ENCODE results near the gene CDCP1.
"Not testable (repeated sequence)": the region's sequence is repeated elsewhere in the genome, so short reads cannot be mapped to it uniquely, and the experiment has no call there.

CDCP1 gene

DNA sequence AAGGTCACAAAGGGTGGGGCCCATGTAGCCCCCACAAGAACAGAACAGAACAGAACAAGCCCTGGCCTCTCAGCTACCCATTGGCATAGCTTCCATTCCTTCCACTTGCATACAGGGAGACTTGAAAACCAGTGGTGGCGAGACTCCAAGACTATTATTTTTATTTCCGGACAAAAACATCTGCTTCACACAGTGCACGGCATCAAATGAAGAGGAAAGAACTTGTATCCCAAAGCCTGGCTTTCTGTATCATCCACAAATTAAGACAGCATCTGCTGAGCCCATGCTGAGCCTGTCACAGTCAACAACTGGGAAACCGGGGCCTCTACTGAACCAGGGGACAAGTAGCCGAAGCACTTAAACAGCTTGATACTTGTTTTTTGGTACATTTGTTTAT is 64.0 kb downstream of the CDCP1 start:
- DNase-seq, result peak; percentile 42

DNA sequence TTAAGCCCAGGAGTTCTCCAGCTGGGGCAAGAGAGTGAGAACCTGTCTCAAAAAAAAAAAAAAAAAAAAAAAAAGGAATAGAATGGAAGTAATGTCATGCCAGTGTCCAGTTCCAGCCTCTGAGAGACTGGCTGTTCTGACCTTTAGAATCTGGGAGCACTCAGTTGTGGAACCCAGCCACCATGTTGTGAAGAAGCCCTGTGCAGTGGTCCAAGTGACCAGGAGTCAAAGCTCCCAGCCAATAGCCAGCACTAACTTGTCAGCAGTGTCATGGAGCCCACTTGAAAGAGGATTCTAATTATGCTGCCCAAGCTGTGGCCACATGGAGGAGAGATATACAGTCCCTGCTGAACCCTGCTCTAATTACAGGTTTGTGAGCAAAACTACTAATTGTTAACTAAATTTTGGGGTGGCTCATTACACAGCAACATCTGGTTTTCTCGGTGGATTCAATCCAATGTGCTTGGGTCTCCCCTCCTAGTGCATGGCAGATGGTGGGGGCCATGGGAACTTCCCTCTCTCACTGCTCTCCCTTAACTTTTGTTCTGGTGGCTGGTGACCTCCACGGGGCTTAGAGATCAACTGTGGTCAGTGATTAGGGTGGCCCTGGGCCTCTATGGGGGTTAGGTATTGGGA is 64.6 kb downstream of the CDCP1 start:
- DNase-seq, result peak; percentile 78

DNA sequence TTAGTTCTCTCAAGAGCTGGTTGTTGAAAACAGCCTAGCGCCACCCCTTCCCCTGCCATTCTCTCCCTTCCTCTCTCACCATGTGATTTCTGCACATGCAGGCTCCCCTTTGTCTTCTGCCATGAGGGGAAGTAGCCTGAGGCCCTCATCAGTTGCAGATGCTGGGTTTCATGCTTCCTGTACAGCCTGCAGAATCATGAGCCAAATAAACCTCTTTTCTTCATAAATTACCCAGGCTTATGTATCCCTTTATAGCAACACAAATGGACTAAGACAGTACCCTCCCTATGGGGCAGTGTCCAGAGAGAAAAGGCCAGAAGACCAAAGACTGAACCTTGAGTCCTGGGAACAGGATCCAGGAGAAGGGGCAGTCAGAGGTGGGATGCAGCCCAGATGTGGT is 65.4 kb downstream of the CDCP1 start:
- no peak for DNase-seq

DNA sequence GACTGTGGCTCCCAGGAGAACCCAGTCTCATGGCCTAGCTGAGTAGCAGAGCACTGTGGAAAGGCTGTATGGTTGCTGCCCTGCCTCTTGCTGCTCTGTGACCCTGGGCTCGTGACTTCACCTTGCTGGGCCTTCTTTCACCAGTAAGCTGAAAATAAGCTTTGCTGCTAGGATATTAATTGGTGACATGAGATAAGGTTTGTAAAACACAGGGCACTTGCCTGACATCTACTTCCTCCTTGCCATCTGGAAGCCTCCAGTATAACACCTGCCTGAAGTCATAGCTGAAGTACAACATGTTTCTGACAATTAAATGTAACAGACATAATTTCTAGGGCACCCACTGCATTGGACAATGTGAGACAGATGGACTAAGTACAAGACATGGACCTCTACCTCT is 66.5 kb downstream of the CDCP1 start:
- DNase-seq, result peak; percentile 9

DNA sequence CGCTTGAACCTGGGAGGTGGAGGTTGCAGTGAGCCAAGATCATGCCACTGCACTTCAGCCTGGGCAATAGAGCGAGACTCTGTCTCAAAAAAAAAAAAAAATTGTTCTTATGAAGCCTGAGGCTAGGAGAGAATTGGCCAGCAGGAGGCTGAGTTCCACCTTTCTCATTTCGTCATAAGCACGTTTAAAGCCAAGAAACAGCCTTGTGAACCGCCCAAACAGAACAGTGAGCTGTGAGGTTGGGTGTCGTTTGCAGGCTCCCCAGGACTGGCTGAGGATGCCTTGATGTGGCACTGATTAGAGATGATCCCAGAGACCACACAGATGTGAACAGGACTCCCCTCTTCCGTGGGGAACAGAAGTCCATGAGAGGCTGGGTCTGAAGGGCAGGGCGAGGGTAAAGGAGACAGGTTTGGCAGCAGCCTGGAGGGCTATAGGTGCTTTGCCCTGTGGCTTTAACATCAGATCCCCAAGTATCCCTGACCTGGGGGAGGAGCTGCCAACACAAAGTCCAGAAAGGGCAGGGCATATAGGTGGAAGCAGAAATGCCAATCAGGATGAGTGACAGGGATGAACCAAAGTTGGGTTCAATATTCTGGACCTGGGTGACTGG is 67.2 kb downstream of the CDCP1 start:
- DNase-seq, result no peak

DNA sequence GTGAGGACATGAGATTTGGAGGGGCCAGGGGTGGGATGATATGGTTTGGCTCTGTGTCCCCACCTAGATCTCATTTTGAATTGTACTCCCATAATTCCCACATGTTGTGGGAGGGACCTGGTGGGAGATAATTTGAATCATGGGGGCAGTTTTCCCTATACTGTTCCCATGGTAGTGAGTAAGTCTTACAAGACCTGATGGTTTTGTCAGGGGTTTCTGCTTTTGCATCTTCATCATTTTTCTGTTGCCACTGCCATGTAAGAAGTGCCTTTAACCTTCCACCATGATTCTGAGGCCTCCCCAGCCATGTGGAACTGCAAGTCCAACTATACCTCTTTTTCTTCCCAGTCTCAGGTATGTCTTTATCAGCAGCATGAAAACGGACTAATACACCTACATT is 67.9 kb downstream of the CDCP1 start:
- DNase-seq, result not testable (repeated sequence)

DNA sequence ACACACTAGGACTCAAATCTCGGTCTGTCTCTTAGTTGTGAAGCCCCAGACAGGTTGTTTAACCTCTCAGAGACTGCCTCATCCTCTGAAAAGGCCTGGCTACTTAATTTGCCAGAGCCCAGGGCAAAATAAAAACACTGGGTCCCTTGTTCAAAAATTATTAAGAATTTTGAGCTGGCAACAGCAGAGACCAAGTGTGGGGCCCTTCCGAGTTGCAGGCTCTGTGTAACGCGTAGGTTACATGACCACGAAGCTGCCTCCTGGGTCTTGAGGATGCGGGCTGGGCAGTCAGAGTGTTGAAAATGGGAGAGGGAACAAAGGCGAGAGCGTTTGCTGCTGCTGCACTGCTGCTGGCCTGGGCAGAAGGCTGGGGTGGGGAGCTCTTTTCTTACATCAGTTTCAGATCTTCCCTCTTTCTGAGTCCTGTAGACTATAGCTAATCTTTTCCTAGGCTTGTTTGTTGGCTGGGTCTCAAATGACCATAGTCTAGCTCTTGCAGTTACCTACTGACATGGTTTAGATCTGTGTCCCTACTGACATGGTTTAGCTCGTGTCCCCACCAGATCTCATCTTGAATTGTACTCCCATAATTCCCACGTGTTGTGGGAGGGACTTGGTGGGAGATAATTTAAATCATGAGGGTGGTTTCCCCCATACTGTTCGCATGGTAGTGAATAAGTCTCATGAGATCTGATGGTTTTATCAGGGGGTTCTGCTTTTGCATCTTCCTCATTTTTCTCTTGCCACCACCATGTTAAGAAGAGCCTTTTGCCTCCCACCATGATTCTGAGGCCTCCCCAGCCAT is 70.2 kb downstream of the CDCP1 start:
- no peak for DNase-seq

DNA sequence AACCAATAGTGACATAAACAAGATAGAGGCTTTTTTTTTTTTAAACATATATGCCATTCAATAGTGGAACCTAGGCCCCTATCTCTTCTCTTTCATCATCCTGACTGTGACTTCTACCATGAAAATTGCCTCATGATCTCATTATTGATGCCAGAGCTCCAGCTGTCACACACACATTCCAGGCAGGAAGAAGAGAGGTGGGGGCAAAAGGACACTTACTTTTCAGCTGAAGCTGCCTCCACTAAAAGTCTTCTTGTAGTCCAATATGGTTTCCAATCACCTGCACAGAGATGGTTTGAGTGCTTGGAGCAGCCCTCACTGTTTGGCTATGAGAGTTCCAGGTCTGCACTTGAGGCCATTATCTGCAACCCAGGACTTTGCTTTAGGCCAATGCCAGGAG is 75.1 kb downstream of the CDCP1 start:
- DNase-seq, result no peak

DNA sequence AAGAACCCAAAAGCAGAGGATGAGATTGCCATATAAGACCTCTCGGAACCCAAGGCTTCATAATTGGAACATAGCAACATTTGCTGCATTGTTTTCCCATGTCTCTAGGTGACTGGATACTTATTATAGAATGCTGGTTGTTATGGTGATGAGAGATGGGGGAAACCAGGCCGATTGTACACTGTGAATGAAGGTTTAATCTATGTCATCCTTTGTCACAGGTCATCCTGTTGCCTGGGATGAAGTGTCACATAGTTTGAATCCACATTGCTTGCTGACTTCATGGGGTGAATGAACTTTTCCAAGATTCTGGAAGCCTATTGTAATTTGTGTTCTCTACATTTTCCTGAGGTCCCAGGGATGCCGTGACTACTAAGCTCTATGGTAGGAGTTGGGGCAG is 78.2 kb downstream of the CDCP1 start:
- DNase-seq, result no peak

DNA sequence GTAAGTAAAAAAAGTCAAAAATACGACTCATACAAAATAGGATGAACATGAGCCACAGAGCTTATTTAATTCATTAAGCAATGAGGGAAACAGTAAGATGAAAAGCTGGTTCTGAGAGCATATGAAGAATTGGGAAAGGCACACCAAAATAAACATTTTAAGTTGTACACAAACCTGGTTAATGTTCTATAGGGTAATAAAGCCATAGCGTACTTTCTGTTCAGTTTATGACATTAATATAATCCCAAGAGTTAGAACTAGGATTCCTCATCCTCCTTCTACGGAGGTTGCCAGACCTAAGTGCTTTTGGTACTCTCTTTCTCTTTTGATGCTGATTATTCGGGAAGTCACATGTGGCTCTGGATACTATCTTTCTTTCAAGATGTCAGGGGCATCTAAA is 78.7 kb downstream of the CDCP1 start:
- DNase-seq, result no peak

DNA sequence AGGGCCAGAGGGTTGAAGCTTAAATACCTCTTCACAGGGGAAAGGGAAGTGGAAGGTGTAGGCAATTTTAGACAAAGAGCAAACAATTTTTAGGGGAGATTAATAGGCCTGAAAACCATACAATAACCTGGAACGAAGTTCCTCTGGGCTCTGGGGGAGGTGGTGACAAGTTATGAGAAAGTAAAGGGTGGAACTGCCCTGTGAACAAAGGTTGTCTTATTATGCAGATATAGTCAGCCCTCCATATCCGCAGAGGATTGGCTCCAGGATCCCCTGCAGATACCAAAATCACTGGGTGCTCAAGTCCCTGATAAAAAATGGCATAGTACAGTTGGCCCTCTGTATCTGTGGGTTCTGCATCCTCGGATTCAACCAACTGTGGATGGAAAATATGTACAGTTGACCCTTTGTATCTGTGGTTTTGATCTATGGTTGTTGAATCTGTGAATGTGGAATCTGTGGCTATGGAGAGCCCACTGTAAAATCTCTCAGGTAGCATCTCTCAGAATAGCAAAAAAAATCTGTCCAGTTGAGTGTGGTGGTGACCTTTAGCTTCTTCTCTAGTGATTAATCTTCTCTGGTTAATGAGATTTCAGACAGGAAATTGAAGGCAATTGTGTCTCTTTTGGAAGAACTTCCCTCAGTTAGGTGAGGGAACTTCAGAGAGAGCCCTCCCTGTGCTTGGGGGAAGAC is 79.9 kb downstream of the CDCP1 start:
- DNase-seq, result no peak

DNA sequence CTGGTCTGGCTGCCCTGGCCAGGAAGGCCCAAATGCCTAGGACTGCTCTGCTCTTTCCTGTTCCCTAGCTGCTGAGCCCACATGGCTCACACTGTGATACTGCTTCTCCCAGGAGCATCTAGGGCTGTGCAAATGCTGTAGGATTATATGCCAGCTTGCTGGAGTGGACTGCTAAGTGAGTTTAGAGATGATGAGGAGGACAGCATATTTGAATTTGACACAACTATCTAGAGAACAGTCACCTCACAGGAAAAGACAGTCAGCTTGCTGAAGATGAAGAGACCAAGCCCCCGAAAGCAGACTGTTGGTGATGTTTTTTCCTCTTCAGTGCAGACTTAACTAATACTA is 80.8 kb downstream of the CDCP1 start:
- DNase-seq, result no peak

DNA sequence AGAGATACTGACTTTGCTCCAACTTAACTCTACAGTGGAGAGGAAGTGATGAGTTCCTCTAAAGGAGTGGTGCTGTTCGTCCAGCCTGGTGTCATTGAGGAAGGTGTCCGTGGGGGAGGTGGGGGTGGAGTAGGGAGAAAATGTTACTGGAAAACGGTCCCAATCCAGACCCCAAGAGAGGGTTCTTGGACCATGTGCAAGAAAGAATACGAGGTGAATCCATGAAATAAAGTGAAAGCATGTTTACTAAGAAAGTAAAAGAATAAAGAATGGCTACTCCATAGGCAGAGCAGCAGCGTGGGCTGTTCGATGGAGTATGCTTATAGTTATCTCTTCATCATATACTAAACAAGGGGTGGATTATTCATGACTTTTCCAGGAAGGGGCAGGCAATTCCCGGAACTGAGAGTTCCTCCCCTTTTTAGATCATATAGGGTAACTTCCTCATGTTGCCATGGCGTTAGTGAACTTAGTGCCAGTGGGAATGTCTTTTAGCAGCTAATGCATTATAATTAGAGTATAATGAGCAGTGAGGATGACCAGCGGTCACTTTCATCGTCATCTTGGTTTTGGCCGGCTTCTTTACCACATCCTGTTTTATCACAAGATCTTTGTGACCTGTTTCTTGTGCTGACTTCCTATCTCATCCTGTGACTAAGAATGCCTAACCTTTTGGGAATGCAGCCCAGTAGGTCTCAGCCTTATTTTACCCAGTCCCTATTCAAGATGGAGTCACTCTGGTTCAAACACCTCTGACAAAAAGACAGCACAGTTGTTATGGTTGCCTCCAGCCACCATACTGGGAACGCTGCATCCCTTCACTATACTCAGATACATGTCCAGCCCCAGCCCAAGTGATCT is 81.4 kb downstream of the CDCP1 start:
- no peak for DNase-seq

DNA sequence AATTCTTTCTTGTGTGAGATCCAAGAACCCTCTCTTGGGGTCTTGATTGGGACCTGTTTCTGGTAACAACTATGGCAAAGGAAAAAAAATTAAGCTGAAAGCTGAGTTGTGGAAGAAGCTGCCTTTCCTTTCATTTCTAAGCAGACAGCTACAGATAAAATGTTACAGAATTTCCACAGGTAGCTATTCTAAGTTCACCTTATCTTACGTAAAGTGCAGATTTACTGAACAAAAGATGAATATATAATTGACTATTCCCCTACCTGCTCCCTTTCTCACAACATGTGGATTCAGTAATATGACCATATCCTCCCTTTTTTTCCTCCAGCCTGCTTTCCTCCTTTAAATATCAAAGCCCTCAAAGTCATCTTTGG is 83.5 kb downstream of the CDCP1 start:
- DNase-seq, result no peak

DNA sequence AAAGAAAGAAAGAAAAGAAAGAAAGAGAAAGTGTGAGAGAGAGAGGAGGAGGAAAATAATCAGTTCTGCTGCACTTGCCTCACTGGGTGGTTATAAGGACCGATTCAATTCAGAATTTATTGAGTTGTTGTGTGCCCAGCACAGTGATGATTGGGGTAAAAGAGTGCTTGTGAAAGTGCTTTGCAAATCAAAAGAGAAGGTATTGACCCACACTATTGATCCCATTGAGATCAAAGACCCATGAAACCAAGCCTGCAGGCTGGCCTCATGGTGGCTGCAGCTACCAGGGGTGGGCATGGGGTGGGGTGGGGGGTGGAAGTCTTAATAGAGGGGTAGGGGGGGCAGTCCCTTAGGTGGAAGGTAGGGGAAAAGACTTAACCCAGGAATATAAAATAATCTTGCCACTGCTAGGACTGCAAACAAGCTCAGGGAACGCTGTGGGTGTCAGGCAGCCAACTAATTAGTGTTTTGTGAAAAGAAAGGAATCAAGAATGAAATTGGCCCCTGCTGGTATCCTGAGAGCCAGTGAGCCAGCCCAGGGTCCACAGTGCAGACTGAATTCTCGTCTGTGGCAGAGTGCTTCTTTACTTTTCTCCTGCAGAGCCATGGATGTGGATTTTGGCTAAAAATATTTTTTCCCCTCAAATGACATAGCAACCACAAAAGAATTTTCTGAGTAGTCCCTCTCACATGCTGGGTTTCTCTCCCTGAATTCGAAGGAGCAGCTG is 85.8 kb downstream of the CDCP1 start:
- peak; percentile 71 for DNase-seq

DNA sequence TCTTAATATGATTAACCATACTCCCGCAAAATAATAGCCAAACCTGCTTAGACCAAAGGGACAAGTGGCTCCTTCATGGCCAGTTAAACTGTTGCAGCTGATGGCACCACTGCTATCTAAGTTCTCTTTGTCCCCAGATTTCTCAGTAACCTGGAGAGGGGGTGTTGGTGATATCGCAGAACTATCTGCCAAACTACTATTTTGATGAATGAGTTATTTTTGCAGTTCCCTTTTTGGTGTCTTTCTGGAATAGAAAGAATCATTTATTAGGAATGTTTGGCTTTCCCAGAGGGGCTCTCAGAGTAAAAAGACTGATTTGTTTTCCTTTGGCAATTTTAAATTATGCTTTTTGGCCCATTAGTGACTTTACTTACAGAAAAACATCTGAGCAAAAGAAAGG is 87.0 kb downstream of the CDCP1 start:
- DNase-seq, result no peak

DNA sequence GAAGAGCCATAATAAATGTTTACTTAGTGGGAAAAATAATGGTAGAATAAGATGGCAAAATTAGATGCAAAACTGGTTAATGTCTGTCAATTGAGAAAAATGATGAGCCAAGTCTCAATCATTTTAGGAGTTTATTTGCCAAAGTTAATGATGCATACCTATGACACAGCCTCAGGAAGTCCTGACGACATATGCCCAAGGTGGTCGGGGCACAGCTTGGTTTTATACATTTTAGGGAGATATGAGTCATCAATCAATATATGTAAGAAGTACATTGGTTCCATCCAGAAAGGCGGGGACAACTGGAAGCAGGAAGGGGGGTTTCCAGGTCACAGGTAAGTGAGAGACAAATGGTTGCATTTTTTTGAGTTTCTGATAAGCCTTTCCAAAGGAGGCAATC is 88.6 kb downstream of the CDCP1 start:
- DNase-seq, result peak; percentile 44

DNA sequence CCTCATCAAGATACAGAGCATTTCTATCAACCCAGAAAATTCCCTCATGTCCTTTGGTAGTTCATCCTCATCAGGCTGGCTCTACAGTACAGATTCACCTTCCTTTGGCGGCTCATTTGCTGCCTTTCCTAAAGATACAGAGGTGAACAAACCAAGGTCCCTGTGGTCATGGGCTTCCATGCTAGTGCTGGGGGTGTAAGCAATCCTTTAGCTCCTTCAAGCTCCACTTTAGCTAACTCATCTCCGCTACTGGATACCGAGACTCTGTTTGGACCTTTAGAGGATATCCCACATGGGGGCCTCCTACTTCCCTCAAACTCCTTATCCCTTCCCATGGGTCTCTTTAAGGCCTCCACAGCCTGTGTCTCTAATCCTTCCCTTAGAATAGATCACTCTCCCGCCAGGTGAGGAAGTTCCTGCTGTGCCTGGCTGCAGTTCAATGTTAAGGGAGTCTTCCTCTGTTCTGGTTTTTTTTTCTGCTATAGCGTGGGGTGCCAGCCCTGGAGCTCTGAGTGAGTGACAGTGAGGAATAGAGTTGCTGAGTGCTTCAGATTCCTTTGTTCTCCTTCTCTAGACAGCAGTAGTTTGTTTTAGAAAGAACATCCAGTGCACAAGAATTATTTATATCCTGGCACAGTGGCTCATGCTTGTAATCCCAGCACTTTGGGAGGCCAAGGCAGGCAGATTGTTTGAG is 89.4 kb downstream of the CDCP1 start:
- peak; percentile 76 for DNase-seq

DNA sequence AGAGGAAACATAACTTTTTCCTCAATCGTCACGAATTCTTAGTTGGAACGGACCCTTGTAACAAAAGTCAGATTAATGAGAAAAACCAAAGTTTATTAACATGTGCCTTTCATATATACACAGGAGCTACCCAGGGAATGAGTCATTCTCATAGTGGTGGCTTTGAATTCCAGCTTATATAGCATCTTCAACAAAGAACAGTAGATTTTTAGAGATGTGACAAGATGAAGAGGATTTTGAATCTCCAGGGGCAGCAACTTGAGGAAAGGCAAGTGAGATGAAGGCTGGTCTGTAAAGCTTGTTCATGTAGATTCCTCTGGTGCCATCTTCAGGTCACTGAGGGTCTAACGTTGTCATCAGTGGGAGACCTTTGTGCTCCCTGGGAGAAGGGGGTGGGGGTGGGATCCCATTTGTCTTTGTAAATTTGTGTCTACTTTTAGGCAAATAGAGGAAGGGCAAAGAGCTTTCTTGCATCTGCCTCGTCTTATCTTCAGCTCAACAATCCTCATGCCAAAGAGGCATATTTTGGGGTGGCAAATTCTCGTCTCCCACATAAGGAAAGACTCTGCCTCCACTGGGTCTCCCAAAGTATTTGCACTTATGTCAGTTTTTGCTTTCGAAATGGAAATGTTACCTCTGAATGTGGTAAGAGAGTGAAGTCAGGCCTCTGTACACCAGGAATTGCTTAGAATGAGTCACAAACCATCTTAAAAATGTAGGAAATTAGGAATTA is 90.6 kb downstream of the CDCP1 start:
- DNase-seq, result peak; percentile 27

DNA sequence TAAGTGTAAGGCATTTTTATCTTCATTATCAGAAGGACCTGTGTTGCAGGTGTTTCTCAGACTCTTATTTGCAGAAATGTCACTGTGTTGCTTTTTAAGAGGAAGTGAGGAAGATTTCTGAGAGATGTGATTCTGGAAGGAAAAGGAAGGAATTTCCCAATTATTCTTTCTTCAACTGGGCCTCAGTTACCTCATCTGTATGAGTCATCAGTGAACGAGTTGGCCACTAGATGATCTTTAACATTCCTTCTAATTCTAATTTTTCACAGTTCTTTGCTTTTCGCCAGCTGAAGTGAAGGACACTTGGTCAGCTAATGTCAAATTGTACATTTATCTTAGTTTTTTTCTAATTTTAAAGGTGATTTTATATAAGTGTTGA is 91.2 kb downstream of the CDCP1 start:
- DNase-seq, result no peak

All from NCI-H69 (cell line).